G401.6 (cell line): ENCODE data around the gene HSD17B11.
"Not testable (repeated sequence)": the region's sequence is repeated elsewhere in the genome, so short reads cannot be mapped to it uniquely, and the experiment has no call there.

Experiments used
- FAIRE-seq: peaks from 2 replicates; lab custom pipeline; 2012; peaks lifted over from hg19 to GRCh38; lab: Jason Lieb, UNC

The HSD17B11 gene

DNA sequence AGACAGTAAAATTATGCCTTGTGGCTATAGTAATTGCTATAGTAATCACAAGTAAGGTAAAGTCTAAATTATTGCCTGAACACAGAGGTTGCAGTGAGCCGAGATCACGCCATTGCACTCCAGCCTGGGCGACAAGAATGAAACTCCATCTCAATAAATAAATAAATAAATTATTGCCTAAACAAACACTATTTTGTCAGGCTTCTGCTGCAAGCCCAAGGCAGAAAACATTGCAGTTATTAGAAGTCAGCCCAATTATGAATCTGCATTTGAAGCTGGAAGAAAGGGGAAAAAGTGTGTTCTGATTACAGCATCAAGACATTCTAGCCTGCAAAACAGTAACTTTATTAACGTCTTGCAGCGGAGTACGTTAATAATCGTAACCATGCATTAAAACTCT, 85.4 kb downstream of the HSD17B11 start:
- no peak for FAIRE-seq

DNA sequence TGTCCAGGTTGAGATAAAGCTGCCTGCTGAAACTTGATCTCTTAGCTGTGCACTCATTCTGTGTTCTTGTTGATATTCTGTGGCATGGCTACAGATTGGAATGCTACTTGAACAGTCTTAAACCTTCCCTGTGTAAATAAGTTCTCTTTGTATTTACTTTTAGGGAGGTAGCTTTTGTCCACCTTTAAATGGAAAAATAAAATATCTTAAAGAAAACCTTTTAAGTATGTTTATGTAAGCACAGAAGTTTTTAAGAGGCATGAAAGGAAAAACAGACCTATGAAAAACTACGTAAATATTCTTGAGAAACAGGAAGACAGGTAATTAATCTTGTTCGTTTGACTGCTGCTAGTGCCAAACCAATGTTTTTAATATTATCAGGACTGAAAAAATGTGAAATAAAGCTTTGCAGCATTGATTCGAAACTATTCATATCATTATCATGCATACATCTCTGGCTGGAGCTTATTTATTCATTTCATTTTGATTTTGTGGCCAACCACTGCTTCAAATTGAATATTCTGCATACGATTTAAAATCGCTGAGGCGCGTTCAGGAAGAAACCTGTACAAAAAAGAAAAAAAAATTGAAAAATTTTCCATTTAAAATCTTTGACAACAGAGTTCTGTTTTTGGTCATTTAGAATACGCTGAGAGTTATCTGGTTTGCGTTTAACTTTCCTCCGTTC, 86.1 kb downstream of the HSD17B11 start:
- no peak for FAIRE-seq

DNA sequence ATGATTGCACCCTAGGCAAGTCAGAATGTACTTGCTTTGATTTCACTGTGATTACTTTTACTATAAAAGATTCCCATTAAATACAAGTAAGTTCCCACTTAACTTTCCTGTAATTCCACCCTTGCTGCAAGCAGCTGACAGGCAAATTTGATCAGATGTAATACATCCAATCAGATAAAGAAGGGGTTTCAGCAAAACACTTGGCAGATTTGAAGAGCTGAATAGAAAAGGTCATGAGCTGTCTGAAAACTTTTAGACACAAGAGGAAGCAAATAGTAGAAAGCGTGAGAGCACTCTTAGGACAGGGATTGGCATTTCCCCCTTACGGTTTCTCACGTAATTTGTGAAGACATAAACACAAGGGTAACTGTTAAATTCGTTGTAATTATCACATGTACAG, 91.1 kb downstream of the HSD17B11 start:
- FAIRE-seq, result no peak

DNA sequence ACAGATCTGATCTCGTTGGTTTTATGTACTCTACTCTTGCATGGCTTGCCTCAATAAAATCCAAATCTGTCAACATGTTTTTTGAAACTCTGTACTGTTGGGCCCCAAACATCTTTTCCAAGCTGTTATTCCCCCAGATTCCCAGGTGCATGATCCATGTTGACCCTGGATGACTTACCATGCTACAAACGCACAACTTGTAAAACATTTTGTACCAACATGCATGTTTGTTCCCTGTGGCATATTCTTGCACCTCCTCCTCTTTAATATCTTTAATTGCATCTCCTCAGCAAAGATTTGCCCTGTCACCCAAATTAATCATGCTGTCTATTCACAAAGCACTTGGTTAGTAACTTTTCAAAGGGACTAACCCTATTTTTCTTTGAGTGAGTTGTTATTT, 92.6 kb downstream of the HSD17B11 start:
- no peak for FAIRE-seq

DNA sequence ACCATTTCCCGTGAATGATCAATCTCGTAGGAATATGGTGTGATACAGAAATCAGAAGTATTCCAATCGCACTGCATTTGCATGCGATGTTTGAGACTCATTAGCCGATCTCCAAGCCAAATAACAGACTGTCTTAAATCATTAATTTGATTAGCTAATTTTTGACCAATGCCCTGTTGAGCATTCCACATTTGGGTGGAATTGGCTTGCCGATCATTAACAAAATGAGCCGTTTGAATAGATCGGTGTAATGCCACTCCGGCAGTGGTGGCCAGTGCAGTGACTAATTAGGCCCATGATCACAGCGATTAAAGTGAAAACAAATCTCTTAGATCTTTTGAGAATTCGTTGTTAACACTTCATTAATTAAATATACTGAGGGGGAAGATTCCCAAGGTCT, 96.1 kb downstream of the HSD17B11 start:
- FAIRE-seq, result not testable (repeated sequence)

DNA sequence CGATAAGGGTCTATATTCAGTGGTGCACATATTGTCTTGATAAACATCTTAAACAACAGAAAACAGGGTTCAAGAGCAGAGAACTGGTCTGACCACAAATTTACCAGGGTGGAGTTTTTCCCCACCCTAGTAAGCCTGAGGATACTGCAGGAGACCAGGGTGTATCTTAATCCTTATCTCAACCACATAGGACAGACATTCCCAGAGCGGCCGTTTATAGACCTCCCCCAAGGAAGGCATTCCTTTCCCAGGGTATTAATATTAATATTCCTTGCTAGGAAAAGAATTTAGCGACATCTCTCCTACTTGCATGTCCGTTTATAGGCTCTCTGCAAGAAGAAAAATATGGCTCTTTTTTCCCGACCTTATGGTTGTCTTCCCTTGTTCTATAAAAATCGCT, 97.1 kb downstream of the HSD17B11 start:
- not testable (repeated sequence) for FAIRE-seq

DNA sequence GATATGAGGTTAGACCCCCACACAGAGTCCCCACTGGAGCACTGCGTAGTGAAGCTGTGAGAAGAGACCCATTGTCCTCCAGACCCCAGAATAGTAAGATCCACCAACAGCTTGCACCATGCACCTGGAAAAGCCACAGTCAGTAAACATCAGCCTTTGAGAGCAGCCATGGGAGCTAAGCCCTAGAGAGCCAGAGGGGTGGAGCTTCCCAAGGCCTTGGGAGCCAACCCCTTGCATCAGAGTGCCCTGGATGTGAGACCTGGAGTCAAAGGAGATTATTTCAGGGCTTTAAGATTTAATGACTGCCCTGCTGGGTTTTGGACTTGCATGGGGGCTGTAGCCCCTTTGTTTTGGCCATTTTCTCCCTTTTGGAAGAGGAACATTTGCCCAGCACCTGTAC, 104.0 kb downstream of the HSD17B11 start:
- no peak for FAIRE-seq
